NCI-H146 (cell line): Measurements from ENCODE around the gene APOBEC3B.
A peak's percentile ranks its signal among the peaks of the same experiment; 100 is the strongest.
"Not testable (repeated sequence)": the region's sequence is repeated elsewhere in the genome, so short reads cannot be mapped to it uniquely, and the experiment has no call there.

Experiments used
- DNase-seq: peaks from one replicate; lab custom pipeline; 2025; lab: John Stamatoyannopoulos, UW

Gene APOBEC3B

GRCh38 chr22:39031434-39032295 is 49.5 kb downstream of the APOBEC3B start:
- not testable (repeated sequence) for DNase-seq

- not testable (repeated sequence) for DNase-seq
These were observed 54.9 kb downstream of the APOBEC3B start for GRCh38 chr22:39037071-39037470.

GRCh38 chr22:39039306-39040126 is 57.4 kb downstream of the APOBEC3B start:
- DNase-seq = no peak

GRCh38 chr22:39040155-39040537 is 58.0 kb downstream of the APOBEC3B start:
- DNase-seq = peak; percentile 47

GRCh38 chr22:39040538-39041296 is 58.6 kb downstream of the APOBEC3B start, which contains the start of gene APOBEC3F:
APOBEC3F (plus strand) TSS chr22:39040864; CDS start chr22:39040961, 97 bp downstream.
- DNase-seq = peak; percentile 51

GRCh38 chr22:39041908-39042307 is 59.8 kb downstream of the APOBEC3B start:
- DNase-seq = no peak
